DOHH2 (cell line): ENCODE results near the gene ADRA1B.

Experiments used
- EZH2phosphoT487 ChIP-seq: fragments of 200-600 bp; sonication (generic); IDR thresholded peaks from 2 replicates; pipeline ENCODE4 v1.6.1; 2017; ENCODE audit warnings: borderline replicate concordance, mild to moderate bottlenecking, antibody characterized with exemption, low read length, moderate library complexity, mixed read lengths
- TF ChIP-seq, protein P1 (sequence below): fragments of 200-600 bp; sonication (generic); IDR thresholded peaks from one replicate; pipeline ENCODE4 v1.5.1; 2014; ENCODE audit warnings: antibody characterized with exemption, mild to moderate bottlenecking, low read depth, low read length; ENCODE audit not compliant: poor library complexity, severe bottlenecking

DNA sequence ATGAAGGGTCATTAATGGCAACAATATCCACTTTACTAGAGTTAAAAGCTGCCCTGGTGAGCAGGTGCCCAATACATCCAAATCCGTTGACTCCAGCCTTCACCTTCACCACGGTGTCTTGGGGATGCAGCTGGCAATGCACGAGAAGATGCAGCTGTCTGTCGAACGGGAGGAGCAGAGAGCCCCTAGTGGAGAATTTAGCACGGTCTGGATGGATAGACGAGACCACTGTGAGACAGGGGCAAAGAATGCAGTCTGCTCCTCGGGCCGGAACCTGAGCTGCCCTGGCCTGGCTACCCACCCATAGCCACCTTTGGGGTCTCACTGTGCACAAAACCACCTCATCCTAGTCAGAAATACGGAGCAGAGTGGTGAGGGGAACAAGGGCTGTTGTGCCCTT, 35.1 kb downstream of the ADRA1B start:
- TF ChIP-seq, protein P1, sequence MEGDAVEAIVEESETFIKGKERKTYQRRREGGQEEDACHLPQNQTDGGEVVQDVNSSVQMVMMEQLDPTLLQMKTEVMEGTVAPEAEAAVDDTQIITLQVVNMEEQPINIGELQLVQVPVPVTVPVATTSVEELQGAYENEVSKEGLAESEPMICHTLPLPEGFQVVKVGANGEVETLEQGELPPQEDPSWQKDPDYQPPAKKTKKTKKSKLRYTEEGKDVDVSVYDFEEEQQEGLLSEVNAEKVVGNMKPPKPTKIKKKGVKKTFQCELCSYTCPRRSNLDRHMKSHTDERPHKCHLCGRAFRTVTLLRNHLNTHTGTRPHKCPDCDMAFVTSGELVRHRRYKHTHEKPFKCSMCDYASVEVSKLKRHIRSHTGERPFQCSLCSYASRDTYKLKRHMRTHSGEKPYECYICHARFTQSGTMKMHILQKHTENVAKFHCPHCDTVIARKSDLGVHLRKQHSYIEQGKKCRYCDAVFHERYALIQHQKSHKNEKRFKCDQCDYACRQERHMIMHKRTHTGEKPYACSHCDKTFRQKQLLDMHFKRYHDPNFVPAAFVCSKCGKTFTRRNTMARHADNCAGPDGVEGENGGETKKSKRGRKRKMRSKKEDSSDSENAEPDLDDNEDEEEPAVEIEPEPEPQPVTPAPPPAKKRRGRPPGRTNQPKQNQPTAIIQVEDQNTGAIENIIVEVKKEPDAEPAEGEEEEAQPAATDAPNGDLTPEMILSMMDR, result peak; percentile 57
- TF ChIP-seq EZH2phosphoT487, result no peak
